Breast epithelium (tissue), 3 donors: ENCODE results near the gene CYP27C1.

Source experiments
- POLR2A ChIP-seq: fragments of 450-650 bp; IDR thresholded peaks from one replicate; pipeline ENCODE4 v1.6.1; 2016; ENCODE audit warnings: antibody characterized with exemption, mild to moderate bottlenecking, moderate library complexity
- POLR2AphosphoS5 ChIP-seq, 3 donors: sonication (generic); formaldehyde crosslinking; IDR thresholded peaks; one replicate each; pipeline ENCODE4 v1.6.1; 2017; ENCODE audit warnings: antibody characterized with exemption in 3 of 3

DNA sequence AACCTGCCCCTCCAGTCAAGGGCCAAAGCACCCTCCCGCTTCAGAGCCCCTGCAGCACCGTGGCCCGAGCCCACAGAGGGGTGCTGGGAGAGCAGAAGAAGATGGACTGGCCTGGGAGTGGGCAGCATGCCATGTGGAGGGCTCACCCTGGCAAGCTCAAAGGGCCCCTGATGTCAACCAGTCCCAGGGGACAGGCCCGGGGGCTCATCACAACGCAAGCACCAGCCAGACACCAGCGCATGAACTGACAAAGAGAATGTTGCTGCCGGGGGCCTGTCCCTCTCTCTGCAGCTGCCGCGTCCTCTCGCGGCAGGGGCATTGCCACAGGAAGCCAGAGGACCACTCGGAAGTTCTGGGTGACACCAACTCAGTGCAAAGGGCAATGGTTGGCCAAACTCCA, 82.9 kb downstream of the CYP27C1 start:
- no peak for TF ChIP-seq POLR2A
- TF ChIP-seq POLR2AphosphoS5 (IDR thresholded peaks at IDR 0.05), result no peak
